GM12801 (cell line): Measurements from ENCODE around the gene TOP3A.

Source experiments
- TF ChIP-seq, protein P1 (sequence below): IDR thresholded peaks from one replicate; pipeline ENCODE4 v1.5.1; 2011; ENCODE audit warnings: control low read depth; ENCODE audit not compliant: insufficient read length; ENCODE audit errors: extremely low read depth

Gene TOP3A

GRCh38 chr17:18314731-18315561, at the start of gene TOP3A, which contains the start of gene SMCR8:
Gene TOP3A, minus strand, starts transcription at chr17:18314994. Its CDS starts 216 bp downstream, at chr17:18314778.
Gene SMCR8, plus strand, starts transcription at chr17:18315293. Its CDS starts 497 bp downstream, at chr17:18315790.
- TF ChIP-seq, protein P1, sequence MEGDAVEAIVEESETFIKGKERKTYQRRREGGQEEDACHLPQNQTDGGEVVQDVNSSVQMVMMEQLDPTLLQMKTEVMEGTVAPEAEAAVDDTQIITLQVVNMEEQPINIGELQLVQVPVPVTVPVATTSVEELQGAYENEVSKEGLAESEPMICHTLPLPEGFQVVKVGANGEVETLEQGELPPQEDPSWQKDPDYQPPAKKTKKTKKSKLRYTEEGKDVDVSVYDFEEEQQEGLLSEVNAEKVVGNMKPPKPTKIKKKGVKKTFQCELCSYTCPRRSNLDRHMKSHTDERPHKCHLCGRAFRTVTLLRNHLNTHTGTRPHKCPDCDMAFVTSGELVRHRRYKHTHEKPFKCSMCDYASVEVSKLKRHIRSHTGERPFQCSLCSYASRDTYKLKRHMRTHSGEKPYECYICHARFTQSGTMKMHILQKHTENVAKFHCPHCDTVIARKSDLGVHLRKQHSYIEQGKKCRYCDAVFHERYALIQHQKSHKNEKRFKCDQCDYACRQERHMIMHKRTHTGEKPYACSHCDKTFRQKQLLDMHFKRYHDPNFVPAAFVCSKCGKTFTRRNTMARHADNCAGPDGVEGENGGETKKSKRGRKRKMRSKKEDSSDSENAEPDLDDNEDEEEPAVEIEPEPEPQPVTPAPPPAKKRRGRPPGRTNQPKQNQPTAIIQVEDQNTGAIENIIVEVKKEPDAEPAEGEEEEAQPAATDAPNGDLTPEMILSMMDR = no peak

DNA sequence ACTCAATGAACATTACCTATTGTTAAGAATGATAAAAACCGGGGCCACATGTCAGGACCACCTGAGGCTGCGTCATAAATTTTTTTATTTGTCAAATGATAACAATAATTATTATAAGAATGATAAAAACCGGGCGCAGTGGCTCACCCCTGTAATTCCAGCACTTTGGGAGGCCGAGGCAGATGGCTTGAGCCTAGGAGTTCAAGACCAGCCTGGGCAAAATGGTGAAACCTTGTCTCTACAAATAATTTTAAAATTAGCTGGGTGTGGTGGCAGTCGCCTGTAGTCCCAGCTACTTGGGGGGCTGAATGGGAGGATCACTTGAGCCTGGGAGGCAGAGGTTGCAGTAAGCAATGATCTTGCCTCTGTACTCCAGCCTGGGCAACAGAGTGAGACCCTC, 49.4 kb upstream of the TOP3A start:
- TF ChIP-seq, protein P1 = no peak

DNA sequence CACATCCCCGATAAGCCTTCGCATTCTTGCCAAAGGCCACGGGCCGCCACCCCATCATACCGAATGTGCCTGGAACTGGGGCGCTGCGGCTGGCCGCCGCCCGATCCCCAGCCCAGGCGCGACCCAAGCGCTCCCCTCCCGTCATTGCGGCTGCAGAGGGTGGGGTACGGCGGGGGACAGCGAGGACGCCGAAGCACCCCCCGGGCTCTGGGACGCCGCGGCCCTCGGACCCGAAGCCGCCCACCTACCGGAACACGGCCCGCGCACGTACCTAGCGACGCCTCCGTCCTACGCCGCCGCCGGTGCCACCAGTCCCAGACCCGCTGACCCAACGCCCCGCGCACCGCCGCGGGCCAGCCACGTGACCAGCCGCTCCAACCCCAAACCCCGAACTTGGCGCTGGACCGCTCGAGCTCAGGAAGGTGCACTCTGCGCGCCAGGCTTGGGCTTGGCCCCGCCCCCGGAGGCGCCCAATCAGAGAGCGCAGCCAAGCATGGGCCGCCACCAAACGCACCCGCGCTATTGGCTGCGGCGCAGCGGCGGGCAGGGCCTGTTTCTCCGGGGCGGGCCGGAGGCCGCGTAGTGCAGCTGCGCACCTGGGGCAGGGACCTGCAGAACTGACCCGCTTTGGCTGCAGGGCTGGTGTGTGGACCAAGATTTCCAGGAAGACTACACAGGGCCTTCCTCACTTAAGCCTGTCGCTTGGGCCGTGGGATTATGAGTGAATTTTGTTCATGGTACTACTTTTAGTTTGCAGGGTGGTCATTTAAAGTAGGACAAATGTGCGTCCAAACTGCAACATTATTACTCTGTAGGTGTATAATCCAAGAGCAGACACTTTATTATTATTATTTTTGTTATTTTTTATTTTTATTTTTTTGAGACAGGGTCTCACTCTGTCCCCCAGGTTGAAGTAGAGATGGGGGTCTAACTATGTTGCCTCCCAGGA, 48.6 kb upstream of the TOP3A start, which contains the start of gene SHMT1:
TSS of gene SHMT1 (minus strand) at position 450 of the 949 bp plus-strand sequence. CDS start 7,569 bp downstream, outside the sequence.
- TF ChIP-seq, protein P1 = no peak

DNA sequence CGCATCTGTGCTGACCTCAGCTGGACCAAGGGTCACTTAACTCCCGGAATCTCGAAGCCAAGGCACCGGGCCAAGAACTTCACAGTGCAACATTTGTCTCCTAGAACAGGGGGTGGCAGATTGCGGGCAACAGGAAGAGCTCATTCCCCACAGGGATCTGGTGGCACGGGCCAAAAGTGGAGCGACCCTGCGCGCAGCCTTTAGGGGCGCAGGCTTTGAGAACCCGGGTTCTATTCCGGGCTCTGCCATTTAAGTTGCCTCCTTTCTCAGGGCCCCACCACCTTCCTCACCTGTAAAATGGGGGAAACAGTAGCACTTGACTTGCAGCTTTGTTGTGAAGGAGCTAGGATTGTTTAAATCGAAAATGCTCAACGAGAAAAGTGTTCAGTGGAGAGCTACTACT, 47.9 kb upstream of the TOP3A start:
- TF ChIP-seq, protein P1 = no peak

- TF ChIP-seq, protein P1 = no peak
Observed at GRCh38 chr17:18361837-18362697, 47.3 kb upstream of the TOP3A start.

DNA sequence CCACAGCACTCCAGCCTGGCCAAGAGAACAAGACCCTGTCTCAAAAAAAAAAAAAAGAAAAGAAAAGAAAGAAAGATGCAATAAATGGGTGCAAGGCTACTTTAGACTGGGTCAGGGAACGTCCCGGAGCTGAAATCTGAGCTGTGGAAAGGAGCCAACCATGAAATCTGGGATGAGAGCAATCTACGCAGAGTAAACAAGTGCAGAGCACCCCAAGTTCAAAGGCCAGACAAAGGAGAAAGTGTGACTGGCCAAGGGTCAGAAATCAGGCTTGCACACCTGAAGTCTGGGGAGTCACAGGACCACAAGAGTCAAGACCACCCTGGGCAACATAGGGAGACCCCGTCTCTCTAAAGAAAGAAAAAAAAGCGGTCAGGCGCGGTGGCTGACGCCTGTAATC, 45.7 kb upstream of the TOP3A start:
- TF ChIP-seq, protein P1 = no peak
